ENCODE results near the gene GOLGA2. TPM values are rescaled to one million over a fixed set of nuclear protein-coding genes. Genes with fewer than 3 reads are reported as not detected.

Gene GOLGA2
- total and polyA plus RNA-seq, 8 donors: 37.9 to 105 (median 59.3) TPM

GRCh38 chr9:128304136-128304970 lies 28.5 kb upstream of the GOLGA2 start:
- intact Hi-C loops (cut with DNase I): no loop called here
- ATAC-seq (no peak), FAIRE-seq (no peak), DNase-seq (no peak)
- Histone ChIP-seq H3K4me1 (no peaks in the 10 kb centered on the region), H3K4me3 (no peak overlapping the region), H3K36me3 (peaks cover 0 to 6% (median 4%) of the 10 kb centered on the region in 3 donors), H3K27ac (no peak overlapping the region), H3K9me3 (no peaks in the 10 kb centered on the region), H3K27me3 (no peaks in the 10 kb centered on the region)
- WGBS, 2 donors: 68 to 78% methylated on average over 9 of the region's 9 CpGs
- no peak for TF ChIP-seq CTCF (IDR thresholded peaks at IDR 0.05)

GRCh38 chr9:128298535-128299482 lies 23.0 kb upstream of the GOLGA2 start:
- TF ChIP-seq CTCF (IDR thresholded peaks at IDR 0.05): no peak
- no peak for ATAC-seq
- 77 to 79% methylated on average over 20 of the region's 20 CpGs for WGBS, 2 donors
- FAIRE-seq: no peak
- Histone ChIP-seq H3K27me3 (no peaks in the 10 kb centered on the region), H3K4me1 (peaks cover 0 to 6% (median 6%) of the 10 kb centered on the region in 3 donors), H3K4me3 (no peak overlapping the region), H3K27ac (no peak overlapping the region), H3K36me3 (no peaks in the 10 kb centered on the region), H3K9me3 (no peaks in the 10 kb centered on the region)
- intact Hi-C loops (cut with DNase I): loop anchor here in 1 of 3 donors (10.0 kb wide), 1 partner anchor 46 kb away; the partner anchor contains the start of gene SLC27A4
- no peak for DNase-seq

- Histone ChIP-seq H3K36me3 (no peaks in the 10 kb centered on the region), H3K27ac (no peak overlapping the region), H3K4me3 (no peak overlapping the region), H3K9me3 (no peaks in the 10 kb centered on the region), H3K4me1 (peaks cover 0 to 6% (median 6%) of the 10 kb centered on the region in 3 donors), H3K27me3 (no peaks in the 10 kb centered on the region)
- intact Hi-C loops (cut with DNase I): loop anchor here in 1 of 3 donors (10.0 kb wide), 1 partner anchor 48 kb away; the partner anchor contains the start of gene SLC27A4
- DNase-seq (no peak), FAIRE-seq (no peak), ATAC-seq (no peak)
- no peak for TF ChIP-seq CTCF (IDR thresholded peaks at IDR 0.05)
- WGBS, 2 donors: 87 to 89% methylated on average over 2 of the region's 2 CpGs
Measured at GRCh38 chr9:128297221-128297773, 21.5 kb upstream of the GOLGA2 start.

DNA sequence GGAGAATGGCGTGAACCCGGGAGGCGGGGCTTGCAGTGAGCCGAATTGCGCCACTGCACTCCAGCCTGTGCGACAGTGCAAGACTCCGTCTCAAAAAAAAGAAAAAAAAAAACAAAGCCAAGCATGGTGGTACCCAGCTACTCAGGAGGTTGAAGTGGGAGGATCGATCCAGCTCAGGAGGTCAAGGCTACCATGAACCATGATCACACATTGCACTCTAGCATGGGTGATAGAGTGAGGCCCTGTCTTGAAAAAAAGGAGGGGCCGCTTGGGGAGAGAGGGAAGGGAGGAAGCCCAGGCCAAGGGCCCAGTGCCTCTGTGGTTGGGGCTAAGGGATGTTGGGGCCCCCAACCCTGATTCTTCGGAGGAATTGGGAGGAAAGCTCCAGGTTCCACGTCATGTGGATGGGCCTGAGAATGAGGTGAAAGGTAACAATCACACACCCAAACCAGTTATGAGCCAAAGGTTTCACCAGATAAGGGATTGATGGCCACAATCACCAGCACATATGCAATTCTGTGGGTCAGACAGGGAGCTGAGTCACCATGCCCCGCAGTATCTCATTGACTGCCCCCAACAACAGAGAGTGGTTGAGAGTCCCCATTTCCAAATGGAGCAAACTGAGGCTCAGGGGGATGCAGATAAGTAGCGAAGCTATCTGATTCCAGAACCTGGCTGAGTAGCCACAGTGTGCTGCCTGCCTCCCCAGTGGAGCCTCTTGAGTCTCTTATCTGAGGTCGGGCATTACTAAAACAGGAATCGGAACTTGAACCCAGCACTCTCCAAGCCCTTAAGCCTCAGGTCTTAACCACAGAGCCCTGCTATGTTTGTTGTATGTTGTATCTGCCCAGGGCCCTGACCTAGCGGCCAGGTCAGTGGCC lies 20.8 kb upstream of the GOLGA2 start:
- ATAC-seq: no peak
- Histone ChIP-seq H3K27me3 (no peaks in the 10 kb centered on the region), H3K36me3 (no peaks in the 10 kb centered on the region), H3K4me3 (no peak overlapping the region), H3K9me3 (no peaks in the 10 kb centered on the region), H3K27ac (no peak overlapping the region), H3K4me1 (peaks cover 0 to 6% (median 6%) of the 10 kb centered on the region in 3 donors)
- no peak for DNase-seq
- no peak for TF ChIP-seq CTCF (IDR thresholded peaks at IDR 0.05)
- intact Hi-C loops (cut with DNase I): loop anchor here in 1 of 3 donors (10.0 kb wide), 1 partner anchor 48 kb away; the partner anchor contains the start of gene SLC27A4
- FAIRE-seq: no peak
- WGBS, 2 donors: 83 to 84% methylated on average over 16 of the region's 16 CpGs

All from pancreas (tissue), 10 donors.